Measurements from ENCODE around the gene DNAI7.

The DNAI7 gene

DNA sequence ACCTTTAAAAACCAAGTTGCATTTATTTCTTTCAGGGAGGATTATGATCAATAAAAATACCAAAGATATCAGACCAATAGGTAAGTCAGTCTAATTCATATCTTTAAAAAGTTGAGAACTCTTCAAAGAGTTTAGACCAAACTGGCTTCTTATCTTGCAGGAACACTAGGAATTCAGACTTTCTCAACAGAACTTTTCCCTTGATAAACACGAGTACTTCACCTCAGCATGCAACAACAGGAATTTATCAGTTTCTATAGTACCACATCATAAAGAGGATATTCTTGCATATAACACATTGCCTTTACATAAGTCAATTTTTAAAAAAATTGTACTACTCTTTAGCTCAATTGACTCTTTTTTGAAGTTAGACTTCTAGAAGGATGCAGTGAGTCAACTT, 68.2 kb downstream of the DNAI7 start:
- no peak for TF ChIP-seq CTCF (IDR thresholded peaks at IDR 0.05; ENCODE audit: insufficient read depth, low read depth, low read length, missing control alignments)
- H3K4me3 ChIP-seq (ENCODE audit: low read depth, low read length) = no peak overlapping the region
- no peak for DNase-seq (ENCODE audit: low read depth)

GRCh38 chr12:25126101-25126500, 68.9 kb downstream of the DNAI7 start:
- TF ChIP-seq CTCF (IDR thresholded peaks at IDR 0.05; ENCODE audit: insufficient read depth, low read depth, low read length, missing control alignments) = no peak
- H3K4me3 ChIP-seq (ENCODE audit: low read depth, low read length) = no peak overlapping the region
- DNase-seq (ENCODE audit: low read depth) = no peak

DNA sequence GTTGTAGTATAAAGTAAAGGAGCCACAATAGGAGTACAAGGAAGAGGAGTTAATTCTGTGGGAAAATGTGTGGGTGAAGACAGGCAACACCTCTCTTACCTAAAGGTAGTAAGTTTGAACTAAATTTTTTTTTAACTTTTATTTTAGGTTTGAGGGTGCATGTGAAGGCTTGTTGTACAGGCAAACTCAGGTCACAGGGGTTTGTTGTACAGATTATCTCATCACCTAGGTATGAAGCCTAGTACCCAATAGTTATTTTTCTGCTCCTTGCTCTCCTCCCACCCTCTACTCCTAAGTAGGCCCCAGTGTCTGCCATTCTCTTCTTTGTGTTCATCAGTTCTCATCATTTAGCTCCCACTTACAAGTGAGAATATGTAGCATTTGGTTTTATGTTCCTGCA, 70.5 kb downstream of the DNAI7 start:
- no peak for TF ChIP-seq CTCF (IDR thresholded peaks at IDR 0.05; ENCODE audit: insufficient read depth, low read depth, low read length, missing control alignments)
- H3K4me3 ChIP-seq (ENCODE audit: low read depth, low read length) = no peak overlapping the region
- DNase-seq (ENCODE audit: low read depth) = no peak

DNA sequence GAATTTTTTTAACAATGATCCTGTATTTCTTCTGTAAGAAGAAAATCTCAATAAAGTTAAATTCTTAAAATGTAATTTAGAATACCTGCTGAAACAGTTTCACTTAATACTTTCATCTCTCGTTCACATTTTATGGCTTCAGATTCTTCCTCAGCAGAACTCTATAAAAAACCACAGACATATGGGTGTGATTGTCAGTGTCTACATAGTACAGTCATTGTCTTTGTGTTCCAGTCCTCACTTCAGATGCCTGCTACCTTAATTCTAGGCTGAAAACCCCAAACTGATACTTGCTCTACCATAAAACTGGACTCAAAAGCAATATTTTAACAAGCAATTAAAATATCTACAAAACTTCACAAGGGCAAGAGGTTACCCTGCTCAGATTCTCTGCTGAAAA, 71.8 kb downstream of the DNAI7 start:
- TF ChIP-seq CTCF (IDR thresholded peaks at IDR 0.05; ENCODE audit: insufficient read depth, low read depth, low read length, missing control alignments) = no peak
- H3K4me3 ChIP-seq (ENCODE audit: low read depth, low read length) = no peak overlapping the region
- no peak for DNase-seq (ENCODE audit: low read depth)

GRCh38 chr12:25121916-25122315, 73.0 kb downstream of the DNAI7 start:
- TF ChIP-seq CTCF (IDR thresholded peaks at IDR 0.05; ENCODE audit: insufficient read depth, low read depth, low read length, missing control alignments) = no peak
- no peak for DNase-seq (ENCODE audit: low read depth)
- H3K4me3 ChIP-seq (ENCODE audit: low read depth, low read length) = no peak overlapping the region

DNA sequence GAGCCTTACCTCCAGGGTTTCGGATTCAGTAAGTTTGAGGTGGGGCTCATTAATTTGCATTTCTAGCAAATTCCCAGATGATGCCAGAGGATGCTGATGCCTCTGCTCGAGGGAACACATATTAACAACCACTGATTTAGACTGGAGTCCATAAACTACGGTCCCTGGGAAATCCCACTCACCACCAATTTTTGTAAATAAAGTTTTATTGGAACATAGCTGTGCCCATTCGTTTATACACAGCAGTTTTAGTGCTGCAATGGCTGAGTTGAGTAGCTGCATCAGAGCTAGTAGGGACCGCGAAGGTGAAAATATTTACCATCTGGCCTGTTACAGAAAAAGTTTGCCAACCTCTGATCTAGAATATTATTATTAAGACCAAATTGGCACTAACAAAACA, 73.8 kb downstream of the DNAI7 start:
- no peak for TF ChIP-seq CTCF (IDR thresholded peaks at IDR 0.05; ENCODE audit: insufficient read depth, low read depth, low read length, missing control alignments)
- DNase-seq (ENCODE audit: low read depth) = no peak
- H3K4me3 ChIP-seq (ENCODE audit: low read depth, low read length) = no peak overlapping the region

DNA sequence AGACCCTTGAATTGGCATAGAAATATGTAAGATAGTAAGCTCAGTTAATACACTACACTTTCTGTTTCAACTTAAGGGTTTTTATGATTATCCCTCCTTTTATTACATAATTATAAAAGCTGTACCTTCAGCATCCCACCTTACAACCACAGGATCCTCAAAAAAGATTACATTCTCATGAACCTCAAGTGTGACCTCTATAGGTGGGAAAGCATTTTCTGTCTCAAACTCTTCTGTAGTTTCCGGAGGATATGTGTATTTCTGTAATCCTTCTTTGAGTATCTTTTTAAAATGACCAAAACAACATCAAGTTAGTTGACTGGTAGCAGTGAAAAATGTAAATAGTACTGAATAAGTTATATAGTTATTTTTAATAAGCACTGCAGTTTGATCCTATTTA, 75.9 kb downstream of the DNAI7 start:
- TF ChIP-seq CTCF (IDR thresholded peaks at IDR 0.05; ENCODE audit: insufficient read depth, low read depth, low read length, missing control alignments) = peak; percentile 9
- DNase-seq (ENCODE audit: low read depth) = peak; percentile 26

More for the DNA sequence above, 75.9 kb downstream of the DNAI7 start:
- no peak overlapping the region for H3K4me3 ChIP-seq (ENCODE audit: low read depth, low read length)

All from GM12865 (cell line).